Liver (tissue), 3 donors: ENCODE measurements around the gene CDX1.

ENCODE experiments used
- RXRA ChIP-seq, 2 donors: IDR thresholded peaks; 2 replicates each; pipeline ENCODE4 v1.6.1; 2017 to 2018; ENCODE audit warnings: antibody characterized with exemption in 2 of 2, mild to moderate bottlenecking in 1 of 2
- TF ChIP-seq, protein P1 (sequence below): fragments of 150-350 bp; IDR thresholded peaks from 2 replicates; pipeline ENCODE4 v1.5.1; 2017; ENCODE audit warnings: improper control_type of control experiment, low read depth, low read length; ENCODE audit not compliant: missing input control
- donor health status: healthy.
- donor health status: healthy.

DNA sequence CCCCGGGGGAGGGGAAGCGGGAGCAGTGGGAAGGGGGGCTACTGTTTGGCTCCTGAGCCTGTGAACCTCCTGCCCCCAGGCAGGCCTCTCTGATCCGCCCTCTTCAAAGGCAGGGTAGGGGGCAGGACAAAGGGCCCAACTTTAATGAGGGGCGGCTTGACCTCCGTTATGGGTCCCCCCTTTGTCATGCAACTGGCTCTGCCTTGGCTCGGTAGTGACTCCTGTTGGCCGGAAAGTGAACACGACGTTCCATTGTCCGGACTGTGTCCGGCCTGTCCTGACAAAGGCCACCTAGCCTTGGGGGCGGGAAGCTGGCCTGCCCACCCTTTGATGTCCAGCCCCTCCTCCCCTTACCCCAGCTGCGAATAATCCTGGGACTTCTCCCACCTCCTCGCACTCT, 1.3 kb downstream of the CDX1 start:
- TF ChIP-seq RXRA (IDR thresholded peaks at IDR 0.05), result no peak
- TF ChIP-seq, protein P1, sequence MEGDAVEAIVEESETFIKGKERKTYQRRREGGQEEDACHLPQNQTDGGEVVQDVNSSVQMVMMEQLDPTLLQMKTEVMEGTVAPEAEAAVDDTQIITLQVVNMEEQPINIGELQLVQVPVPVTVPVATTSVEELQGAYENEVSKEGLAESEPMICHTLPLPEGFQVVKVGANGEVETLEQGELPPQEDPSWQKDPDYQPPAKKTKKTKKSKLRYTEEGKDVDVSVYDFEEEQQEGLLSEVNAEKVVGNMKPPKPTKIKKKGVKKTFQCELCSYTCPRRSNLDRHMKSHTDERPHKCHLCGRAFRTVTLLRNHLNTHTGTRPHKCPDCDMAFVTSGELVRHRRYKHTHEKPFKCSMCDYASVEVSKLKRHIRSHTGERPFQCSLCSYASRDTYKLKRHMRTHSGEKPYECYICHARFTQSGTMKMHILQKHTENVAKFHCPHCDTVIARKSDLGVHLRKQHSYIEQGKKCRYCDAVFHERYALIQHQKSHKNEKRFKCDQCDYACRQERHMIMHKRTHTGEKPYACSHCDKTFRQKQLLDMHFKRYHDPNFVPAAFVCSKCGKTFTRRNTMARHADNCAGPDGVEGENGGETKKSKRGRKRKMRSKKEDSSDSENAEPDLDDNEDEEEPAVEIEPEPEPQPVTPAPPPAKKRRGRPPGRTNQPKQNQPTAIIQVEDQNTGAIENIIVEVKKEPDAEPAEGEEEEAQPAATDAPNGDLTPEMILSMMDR, result no peak
